Astrocyte (in vitro differentiated cells and primary cell): ENCODE results near the gene CLCA2.

Experiments used
- CTCF ChIP-seq: IDR thresholded peaks from 2 replicates; pipeline ENCODE4 v1.5.1; 2011; ENCODE audit warnings: low read depth, mild to moderate bottlenecking, inconsistent platforms, low read length, moderate library complexity; ENCODE audit not compliant: insufficient read depth
- EZH2 ChIP-seq: IDR thresholded peaks from 2 replicates; pipeline ENCODE4 v1.6.1; 2012; ENCODE audit warnings: mild to moderate bottlenecking, low read length, inconsistent platforms; ENCODE audit not compliant: insufficient read depth

- TF ChIP-seq CTCF = no peak
- no peak for TF ChIP-seq EZH2
Observed at GRCh38 chr1:86395751-86396497, 28.0 kb upstream of the CLCA2 start, which contains the start of gene ODF2L.
